Globus pallidus (tissue), 1 donor: ENCODE data around the gene GATA5.

Source experiments
- DNase-seq: peaks from one replicate; pipeline ENCODE4 v3.0.0-alpha.2; 2015; ENCODE audit warnings: low spot score

GATA5 gene

GRCh38 chr20:62487561-62488354 is 12.0 kb upstream of the GATA5 start:
- no peak for DNase-seq

- DNase-seq = no peak
Observed at GRCh38 chr20:62487118-62487517, 11.3 kb upstream of the GATA5 start.

DNA sequence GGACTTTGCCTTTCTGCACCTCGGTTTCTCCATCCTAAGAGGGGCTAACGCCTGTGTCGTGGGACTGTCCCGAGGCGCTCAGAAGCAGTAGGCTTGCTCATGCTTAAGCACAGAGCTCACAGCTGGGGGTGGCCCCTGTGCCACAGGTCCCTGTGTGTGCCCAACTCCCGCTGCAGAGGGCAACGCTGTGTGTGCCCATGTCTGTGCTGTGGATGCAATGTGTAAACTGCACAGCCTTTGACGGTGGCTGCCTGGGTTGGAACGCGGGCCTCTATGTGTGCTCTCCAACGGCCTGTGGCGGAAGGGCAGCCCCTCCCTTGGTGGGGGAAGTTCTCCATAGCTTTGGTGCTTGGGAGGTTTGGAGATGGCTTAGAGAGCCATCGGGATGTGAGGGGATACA is 10.7 kb upstream of the GATA5 start:
- no peak for DNase-seq

DNA sequence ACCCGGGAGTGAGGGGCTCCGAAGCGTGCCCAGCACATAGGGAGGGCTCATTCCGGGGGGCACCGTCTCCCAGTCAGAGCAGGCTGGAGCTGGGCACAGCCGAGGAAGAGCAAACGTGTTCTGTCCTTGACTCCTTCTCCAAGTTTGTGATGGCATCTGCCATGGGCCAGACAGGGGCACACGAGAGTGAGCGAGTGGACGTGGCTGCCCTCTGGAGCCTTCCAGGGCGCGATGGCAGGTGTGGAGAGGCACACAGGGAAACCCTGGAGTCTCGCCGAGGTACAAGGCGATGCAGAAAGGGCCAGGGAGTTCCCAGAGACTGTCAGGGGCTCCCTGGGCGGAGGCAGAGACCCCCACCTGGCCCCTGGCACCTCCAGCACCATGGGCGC is 9.9 kb upstream of the GATA5 start:
- no peak for DNase-seq

DNA sequence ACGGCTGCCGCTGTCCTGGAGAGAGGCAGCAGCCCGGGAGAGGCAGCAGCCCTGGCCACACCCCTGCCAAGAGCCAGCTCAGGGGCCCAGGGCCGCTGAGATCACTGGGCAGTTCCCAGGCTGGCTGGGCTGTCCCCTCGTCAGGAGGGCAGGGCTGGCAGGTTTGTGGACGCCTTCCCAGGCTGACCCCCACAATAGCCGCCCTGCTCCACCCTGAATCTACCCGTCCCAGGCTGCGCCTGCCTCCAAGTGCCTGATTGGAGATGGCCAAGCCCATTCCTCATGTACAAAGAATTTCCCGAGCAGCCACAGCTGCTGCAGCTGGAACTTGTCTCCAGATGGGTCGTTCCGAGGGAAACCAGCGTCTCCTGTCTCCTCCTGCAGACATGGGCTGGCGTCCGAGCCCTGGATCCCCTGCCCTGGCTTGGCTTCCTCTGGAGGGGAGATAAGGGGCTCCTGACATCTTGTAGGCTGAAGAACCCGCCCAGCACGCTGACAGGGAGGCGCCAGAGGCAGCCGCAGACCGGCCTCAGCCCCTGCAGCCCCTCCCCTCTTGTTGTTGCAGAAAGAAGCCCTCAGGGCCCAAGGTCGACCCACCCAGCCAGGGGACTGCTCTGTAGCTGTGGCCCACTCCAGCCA is 9.4 kb upstream of the GATA5 start:
- DNase-seq = no peak

- no peak for DNase-seq
Observed at GRCh38 chr20:62484478-62484877, 8.7 kb upstream of the GATA5 start.

DNA sequence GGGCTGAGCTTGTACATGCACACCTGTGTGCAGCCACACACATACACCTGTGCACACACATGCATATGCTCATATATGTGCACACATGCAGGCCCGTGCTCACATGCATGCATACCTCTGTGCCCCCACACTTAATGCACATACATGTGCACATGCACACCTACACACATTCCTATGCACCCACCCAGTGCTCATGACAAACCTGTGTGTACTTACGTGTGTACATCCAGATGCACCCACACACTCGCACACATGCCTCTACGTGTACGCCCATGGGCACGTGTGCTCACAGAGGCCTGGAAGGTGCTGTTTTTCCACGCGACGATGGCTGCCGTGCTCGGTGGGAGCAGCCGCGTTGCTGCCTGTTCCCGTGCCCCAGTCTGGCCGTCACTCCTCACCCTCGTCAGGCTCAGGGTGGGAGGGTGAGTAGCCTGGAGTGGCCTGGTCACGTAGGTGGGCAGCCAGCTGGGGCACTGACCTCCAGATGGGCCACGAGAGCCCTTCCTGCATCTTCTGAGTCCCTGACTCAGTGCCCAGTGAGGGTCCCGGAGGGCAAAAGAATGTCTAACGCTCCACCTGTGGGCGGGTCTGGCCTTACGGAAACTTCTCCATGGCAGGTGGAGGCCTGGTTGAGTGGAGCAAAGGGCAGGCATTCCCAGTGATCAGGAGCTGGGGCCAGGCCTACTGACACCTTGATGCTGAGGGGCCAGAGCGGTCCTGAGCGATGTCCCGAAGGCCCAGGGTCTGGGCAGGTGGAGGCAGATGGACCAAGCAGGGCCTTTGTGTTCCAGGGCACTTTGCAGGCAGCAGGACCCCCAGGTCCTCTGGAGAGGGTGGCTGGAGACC is 8.0 kb upstream of the GATA5 start:
- DNase-seq = no peak

DNA sequence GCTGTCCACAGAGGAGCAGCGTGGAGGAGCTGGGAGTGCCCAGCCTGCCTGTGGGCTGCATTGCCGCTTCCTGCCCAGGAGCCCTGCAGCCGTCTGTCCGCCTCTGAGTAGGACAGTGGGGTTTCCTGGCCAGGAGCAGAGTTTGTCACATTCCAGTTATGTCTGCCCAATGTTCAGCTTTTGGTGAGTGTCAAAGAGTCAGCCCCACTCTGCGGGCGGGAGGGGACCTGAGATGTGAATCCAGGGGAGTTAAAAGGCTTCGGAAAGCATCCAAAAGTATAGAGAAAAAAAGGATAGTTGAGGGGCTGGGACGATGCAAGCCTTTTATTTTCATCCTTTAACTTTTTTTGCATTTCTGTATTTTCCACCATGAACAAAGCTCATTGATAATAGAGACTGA is 7.2 kb upstream of the GATA5 start:
- DNase-seq = no peak

GRCh38 chr20:62482146-62482809 is 6.5 kb upstream of the GATA5 start:
- no peak for DNase-seq

DNA sequence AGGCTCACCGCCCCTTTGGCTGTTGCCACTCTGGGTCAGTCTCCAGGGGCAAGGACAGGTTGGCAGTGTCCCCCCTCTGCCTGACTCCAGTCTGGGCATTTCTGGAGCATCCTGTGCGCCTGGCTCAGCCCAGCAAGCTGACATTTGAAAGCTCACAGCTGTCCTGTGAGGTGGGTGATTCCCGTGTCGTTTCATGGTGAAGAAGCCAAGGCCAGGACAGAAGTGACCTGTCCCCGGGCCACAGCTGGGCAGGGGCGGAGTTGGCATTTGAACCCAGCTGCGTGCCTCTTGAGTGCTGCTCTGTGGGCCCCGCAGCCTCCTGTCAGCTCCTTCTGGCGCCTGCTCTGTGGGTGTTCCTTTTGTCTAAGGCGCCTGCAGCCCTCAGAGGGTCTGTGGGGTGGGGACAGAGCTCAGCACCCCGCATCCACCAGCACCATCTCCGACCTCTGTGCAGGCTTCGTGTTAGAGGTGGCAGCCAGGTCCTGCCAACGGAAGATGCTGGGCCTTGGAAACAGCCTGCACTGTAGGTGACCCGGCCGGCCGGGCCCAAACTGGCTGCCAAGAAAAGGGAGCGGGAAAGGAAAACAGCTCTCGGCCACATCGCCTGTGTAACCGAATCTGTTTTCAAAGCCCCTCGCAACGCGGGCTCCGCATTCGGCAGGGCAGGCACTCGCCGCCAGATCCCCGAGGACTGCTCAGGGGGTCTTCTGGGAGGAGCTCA is 5.8 kb upstream of the GATA5 start:
- no peak for DNase-seq

DNA sequence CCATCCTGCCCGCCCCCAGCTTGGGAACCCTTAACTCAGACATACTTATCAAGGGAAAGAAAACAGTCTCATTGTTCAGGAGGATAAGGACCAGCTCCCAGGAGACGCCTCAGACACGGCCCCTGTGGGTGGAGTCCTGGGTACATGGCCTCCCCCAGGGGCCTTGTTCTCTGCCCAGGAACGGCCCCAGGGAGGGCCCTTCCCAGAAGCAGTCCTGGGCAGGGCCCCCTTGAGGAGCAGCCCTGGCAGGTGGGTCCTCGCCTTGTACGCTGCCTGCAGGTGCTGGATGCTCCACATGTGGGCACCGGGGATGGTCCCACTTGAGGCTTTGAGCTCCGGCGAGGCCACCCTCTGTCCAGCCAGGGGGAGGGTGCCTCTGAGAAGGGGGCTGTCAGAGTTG is 4.5 kb upstream of the GATA5 start:
- DNase-seq = no peak

GRCh38 chr20:62479656-62480055 is 3.9 kb upstream of the GATA5 start:
- DNase-seq = no peak

DNA sequence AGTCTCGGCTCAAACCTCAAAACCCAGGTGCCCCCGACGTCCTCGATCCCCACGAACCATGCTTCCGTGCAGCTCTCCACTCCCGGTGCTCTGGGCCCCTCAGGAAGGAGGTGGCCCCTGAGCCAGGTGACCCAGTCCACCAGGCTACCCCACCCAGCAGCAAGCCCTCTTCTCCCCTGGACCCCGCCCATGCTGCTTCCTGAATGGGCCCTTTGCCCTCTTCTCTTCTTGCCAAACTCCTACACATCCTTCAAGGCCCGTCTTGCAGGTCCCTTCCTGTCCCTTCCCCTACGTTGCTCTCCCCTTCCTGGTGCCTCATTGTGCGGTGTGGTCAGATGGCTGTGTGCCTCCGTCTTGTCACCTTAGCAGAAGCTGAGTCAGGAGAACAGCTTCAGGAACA is 3.4 kb upstream of the GATA5 start:
- no peak for DNase-seq

GRCh38 chr20:62477669-62478455 is 2.1 kb upstream of the GATA5 start:
- DNase-seq = no peak

DNA sequence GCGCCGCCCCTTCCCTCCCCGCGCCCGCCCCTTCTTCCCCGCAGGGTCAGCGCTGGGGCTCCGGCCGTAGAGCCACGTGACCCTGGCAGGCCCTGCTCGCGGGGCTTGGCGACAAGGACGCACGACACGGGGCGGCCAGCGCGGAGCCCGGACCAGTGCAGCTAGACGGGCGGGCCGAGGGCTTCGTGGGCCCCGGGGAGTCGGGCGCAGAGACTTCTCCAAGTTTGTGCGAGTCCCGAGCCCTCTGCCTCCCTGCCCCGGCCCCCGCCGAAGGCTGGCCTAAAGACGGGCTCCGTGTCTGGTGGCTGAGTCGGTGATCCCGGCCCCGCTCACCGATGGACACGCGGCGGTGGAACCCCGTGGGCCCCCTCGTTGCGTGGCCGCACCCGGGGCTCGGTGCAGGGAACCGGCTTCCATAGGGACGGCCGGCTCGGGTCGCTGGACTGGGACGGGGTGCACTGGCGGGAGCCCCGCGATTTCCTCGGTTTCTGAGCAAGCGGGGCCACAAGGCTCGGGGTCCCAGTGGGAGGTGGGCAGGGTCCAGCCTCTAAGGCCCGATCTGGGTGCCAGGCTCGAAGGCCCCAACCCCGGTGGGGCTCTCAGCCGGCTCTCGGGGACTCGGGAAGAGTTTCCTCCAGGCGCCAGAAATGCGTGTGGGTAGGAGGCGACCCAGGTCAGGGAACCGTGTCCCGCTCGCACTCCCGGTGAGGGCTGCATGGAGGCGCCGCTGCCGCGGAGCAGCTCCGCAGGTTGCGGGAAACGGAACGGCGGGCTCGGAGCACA is 452 bp upstream of the GATA5 start:
- no peak for DNase-seq

GRCh38 chr20:62475027-62475771 is 596 bp downstream of the GATA5 start:
- no peak for DNase-seq

GRCh38 chr20:62474604-62475026 is 1.2 kb downstream of the GATA5 start:
- DNase-seq = no peak

GRCh38 chr20:62473717-62474603 is 1.8 kb downstream of the GATA5 start:
- DNase-seq = no peak
